Skeletal muscle cell (primary cell): ENCODE measurements around the gene SH3RF3.

ENCODE experiments used
- DNase-seq: peaks from one replicate; pipeline ENCODE4 v3.0.0-alpha.2; 2010; ENCODE audit warnings: low read depth
- H3K4me3 ChIP-seq: 2 replicates; pipeline ENCODE4 v1.5.1; 2011; ENCODE audit warnings: low read depth, mild to moderate bottlenecking, control low read depth, low read length, moderate library complexity

The SH3RF3 gene

GRCh38 chr2:109350526-109350925 is 221.5 kb downstream of the SH3RF3 start:
- DNase-seq = no peak
- H3K4me3 ChIP-seq = no peak overlapping the region

- no peak overlapping the region for H3K4me3 ChIP-seq
- peak; percentile 53 for DNase-seq
These were observed 222.3 kb downstream of the SH3RF3 start for GRCh38 chr2:109351164-109351756.

DNA sequence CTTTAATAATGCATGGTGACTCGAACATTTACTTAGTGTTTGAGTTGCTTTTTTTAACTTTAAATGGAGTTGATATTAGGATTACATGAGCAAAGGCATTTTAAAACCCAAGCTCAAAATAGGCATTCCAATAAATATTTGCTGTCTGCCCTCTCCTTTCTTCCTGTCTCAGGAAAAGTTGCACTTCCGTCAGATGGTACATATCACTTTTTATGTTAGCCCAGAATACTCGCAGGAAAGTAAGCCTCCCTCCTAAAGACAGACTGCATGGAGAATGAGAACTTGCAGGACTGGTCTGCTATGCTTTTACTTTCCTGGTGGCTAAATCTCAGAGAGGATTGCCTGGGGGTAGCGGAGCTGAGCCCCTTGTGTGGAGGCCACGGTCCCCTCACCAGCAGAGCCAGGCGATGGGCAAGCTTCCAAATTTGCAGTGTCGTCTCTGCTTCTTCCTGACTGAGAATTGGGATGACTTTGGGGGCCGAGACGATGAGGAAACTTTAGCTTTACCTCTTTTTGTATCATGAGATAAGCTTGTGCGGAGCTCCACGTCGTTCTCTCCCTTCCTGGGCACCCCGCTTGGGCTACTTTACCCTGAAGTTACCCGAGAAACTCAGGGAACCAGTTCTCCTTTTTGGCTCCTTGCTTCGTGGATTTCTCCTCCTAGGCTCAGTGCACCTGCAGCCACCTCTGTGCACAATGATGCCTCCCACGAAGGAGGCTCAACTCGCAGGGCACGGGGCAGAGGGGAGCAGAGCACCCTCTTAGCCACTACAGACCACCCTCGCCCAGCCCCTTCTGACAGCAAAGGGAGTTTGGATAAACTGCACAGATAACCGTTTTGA is 223.3 kb downstream of the SH3RF3 start:
- no peak for DNase-seq
- H3K4me3 ChIP-seq = no peak overlapping the region

DNA sequence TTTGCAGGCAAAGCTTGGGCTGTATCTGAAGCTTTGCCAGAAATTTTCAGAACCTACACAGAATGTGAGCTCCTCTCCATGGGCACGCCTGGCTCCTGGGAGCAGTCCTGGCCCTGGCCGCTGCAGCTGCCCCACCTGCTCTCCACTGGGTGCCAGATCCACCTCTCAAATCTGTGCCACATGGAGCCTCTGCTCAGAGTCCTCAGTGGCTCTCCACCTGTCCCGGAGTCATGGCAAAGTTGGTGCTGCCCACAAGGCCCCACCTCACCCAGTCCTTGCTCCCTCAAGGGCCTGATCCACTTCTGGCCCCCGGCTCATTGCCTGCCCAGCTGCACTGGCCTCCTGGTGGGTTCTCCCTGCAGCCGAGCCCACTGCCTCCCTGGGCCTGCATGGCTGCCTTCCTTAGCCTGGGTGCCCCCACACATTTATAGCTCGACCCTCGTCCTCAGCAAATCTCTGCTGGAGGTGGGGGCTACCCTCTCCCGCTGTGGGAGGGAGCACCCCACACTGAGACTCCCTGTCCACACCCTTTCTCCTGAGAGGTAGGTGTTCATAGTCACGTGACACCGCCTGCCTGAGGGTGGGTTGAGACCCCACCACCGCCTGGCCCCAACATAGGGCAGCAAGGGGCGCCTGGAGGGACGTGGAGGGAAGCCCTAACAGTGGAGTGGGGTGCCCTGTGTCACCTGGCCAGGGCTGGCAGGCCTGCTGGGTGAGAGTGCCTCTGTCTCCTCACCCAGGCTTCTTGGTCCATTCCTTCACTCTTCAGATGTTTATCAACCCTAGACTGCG is 224.1 kb downstream of the SH3RF3 start:
- no peak for DNase-seq
- no peak overlapping the region for H3K4me3 ChIP-seq

DNA sequence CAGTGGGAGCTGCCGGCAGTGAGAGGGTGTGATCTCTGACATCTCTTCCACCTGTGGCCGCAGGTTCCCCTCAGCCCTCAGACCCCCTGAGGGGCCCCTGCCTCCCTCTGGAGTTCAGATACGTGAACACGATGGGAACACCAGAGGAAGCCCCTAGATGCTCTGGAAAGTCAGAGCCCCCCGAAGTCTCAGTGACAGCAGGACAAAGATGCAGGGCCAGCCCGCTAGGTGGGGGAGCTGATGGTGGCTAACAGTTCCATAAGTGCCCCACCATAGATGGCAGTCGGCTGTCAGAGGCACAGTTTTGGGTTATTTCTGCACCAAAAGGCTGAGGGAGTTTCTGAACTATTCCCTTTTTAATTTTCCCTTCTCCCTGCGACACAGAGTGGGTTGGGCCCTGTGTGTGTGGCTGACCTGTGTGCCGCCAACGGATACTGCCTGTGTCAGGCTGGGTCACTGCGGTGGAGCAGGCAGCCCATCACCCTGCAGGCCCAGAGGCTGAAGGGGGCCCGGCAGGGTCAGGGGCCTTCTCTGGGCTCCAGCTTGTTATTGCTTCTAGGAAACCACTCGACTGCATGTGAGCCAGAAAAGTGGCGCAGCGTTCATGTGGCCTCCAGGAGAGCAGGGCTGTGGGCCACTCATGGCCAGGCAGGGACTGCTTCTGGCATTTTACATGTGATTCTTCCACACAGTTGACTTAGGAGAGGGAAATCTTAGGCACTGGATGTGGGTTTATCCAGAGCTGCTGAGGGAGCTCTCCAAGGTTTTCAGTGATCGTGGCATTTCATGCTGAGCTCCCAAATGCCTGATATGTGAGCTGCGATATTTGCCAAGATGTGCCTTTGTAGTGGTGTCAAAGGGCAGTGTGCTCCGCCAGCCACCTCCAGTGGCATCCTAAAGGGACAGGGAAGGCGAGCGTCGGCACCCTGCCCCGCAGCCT is 225.1 kb downstream of the SH3RF3 start:
- no peak overlapping the region for H3K4me3 ChIP-seq
- no peak for DNase-seq

GRCh38 chr2:109355192-109355843 is 226.3 kb downstream of the SH3RF3 start:
- no peak for DNase-seq
- H3K4me3 ChIP-seq = no peak overlapping the region

DNA sequence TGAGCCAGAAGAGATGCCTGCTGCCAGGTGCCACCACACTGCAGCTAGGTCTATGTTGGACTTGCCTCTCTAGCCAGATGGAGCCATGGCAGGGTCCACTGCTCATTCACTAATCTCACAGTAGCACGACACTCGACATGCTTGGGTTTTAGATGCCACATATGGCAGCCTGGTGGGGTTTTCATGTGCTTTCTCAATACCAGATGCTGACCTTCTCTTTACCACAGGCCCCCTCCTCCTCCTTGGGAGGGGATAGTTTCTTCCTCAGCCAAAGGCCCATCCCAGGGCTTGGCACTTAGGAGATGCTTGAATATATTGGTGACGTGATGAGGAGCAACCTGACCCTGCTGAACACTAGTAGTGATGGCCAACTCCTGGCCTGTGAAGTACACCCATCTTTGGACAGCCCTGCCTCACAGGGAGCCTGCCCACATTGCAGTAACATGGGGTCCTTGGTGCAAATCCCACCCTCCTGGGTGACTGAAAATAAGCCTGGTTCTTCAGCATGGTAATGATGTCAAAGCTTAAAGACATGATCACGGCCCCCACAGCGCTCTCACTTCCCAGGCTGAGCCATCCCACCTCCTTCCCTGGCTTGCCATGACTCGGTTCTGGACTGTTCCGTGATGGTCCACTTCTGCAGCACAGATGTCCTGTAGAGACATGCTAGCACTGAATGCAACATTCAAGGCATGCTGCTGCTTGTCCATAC is 227.5 kb downstream of the SH3RF3 start:
- DNase-seq = no peak
- no peak overlapping the region for H3K4me3 ChIP-seq

- no peak for DNase-seq
- H3K4me3 ChIP-seq = no peak overlapping the region
These were observed 235.2 kb downstream of the SH3RF3 start for GRCh38 chr2:109364217-109364616.

GRCh38 chr2:109365131-109365530 is 236.1 kb downstream of the SH3RF3 start:
- DNase-seq = no peak

DNA sequence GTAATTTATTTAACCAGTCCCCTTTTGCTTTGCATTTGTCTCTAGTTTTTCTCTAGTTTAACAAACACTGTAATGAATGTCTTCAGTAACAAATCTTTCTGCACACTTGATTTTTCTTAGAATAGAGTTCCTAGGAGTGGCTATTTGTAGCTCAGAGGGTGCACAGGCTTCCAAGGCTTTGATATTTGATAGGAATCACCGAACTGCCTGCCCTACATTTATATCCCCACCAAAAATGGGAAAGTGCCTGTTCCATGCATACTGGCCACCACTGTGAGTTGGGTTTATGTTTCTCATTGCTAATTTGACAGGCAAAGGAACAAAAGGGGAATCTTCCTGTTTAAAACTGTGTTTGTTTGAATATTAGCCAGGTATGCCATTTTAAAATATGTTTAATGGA is 238.7 kb downstream of the SH3RF3 start:
- DNase-seq = no peak
- no peak overlapping the region for H3K4me3 ChIP-seq

More at GRCh38 chr2:109365131-109365530, 236.1 kb downstream of the SH3RF3 start:
- no peak overlapping the region for H3K4me3 ChIP-seq

DNA sequence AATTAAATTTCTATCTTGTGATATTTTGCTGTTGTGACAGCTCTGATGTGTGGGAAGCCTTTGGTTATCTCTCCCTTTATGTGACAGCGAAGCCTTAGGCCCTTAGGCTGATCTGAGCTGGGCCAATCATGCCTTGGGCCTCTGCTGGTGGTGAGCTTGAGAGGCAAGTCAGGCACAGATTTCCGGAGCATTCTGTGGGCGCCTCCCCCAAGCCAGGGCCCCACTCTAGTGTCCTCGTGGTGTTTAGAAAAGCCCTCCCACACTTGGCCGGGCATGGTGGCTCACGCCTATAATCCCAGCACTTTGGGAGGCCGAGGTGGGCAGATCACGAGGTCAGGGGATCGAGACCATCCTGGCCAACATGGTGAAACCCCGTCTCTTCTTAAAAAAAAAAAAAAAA is 239.8 kb downstream of the SH3RF3 start:
- DNase-seq = no peak
- no peak overlapping the region for H3K4me3 ChIP-seq

- H3K4me3 ChIP-seq = no peak overlapping the region
- DNase-seq = no peak
These were observed 240.7 kb downstream of the SH3RF3 start for GRCh38 chr2:109369671-109370191.

- H3K4me3 ChIP-seq = no peak overlapping the region
- no peak for DNase-seq
These were observed 241.5 kb downstream of the SH3RF3 start for GRCh38 chr2:109370399-109371035.

- DNase-seq = no peak
- no peak overlapping the region for H3K4me3 ChIP-seq
These were observed 242.6 kb downstream of the SH3RF3 start for GRCh38 chr2:109371481-109372170.

DNA sequence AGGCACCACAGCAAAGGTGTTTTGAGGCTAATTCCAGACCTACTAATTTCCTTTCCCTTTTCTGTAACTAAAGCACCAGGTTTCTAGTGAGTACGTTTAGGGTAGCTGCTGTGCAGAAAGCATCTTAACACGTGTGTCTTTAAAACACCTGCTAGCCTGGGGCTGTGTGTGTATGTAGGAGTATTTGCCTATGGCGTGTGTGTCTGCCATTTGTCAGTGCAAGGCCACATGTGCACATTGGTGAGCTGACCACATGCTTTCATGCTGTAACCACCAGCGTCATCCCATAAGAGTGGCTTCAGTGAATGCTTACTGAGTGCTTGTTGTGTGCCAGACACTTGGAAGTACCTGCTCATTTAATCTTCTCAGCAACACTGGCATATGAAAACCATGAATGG is 243.2 kb downstream of the SH3RF3 start:
- no peak for DNase-seq
- H3K4me3 ChIP-seq = no peak overlapping the region

DNA sequence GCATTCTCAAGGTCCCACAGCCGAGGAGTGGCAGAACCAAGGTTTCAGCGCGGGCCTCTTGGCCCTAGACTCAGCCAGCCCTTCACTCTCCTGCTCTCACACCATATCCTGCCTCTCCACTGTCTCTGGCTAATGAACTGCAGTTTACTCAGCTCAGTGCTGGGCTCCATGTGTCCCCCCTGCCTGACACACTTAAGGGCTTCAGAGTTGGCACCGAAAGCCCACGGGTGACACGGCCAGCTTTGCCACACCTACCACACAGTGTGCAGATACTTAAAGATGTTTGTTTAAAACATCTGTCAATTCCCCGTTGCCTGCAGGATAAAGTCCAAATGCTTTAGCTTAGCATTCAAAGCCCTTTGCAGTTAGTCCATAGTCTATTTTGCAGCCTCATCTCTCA is 243.6 kb downstream of the SH3RF3 start:
- DNase-seq = no peak
- no peak overlapping the region for H3K4me3 ChIP-seq
